HG03108 (cell line): ENCODE results near the gene ACACA.

Source experiments
- ATAC-seq: cut with Tn5 transposase; IDR thresholded peaks from one replicate; pipeline ENCODE4 v1.9.1; 2021; ENCODE audit warnings: moderate library complexity; ENCODE audit not compliant: unreplicated experiment

Gene ACACA

GRCh38 chr17:37109731-37110710 is 296.6 kb downstream of the ACACA start:
- ATAC-seq = no peak

- no peak for ATAC-seq
Observed at GRCh38 chr17:37109106-37109505, 297.5 kb downstream of the ACACA start.

- no peak for ATAC-seq
Observed at GRCh38 chr17:37107406-37108083, 299.1 kb downstream of the ACACA start.

- ATAC-seq = no peak
Observed at GRCh38 chr17:37106049-37106448, 300.6 kb downstream of the ACACA start.

GRCh38 chr17:37103231-37103630 is 303.4 kb downstream of the ACACA start:
- ATAC-seq = no peak

- ATAC-seq = no peak
Observed at GRCh38 chr17:37101306-37101705, 305.3 kb downstream of the ACACA start.

GRCh38 chr17:37100231-37100630 is 306.4 kb downstream of the ACACA start:
- no peak for ATAC-seq

GRCh38 chr17:37098910-37099664 is 307.5 kb downstream of the ACACA start:
- no peak for ATAC-seq

GRCh38 chr17:37098152-37098551 is 308.5 kb downstream of the ACACA start:
- ATAC-seq = no peak

- no peak for ATAC-seq
Observed at GRCh38 chr17:37097154-37097553, 309.5 kb downstream of the ACACA start.

GRCh38 chr17:37096071-37096470 is 310.6 kb downstream of the ACACA start:
- no peak for ATAC-seq

- no peak for ATAC-seq
Observed at GRCh38 chr17:37094391-37094790, 312.2 kb downstream of the ACACA start.

- ATAC-seq = no peak
Observed at GRCh38 chr17:37092701-37093100, 313.9 kb downstream of the ACACA start.

- no peak for ATAC-seq
Observed at GRCh38 chr17:37092071-37092470, 314.6 kb downstream of the ACACA start.

- ATAC-seq = no peak
Observed at GRCh38 chr17:37090941-37091340, 315.7 kb downstream of the ACACA start.

- ATAC-seq = peak; percentile 78
Observed at GRCh38 chr17:37089956-37090355, 316.7 kb downstream of the ACACA start.

- ATAC-seq = no peak
Observed at GRCh38 chr17:37088913-37089312, 317.7 kb downstream of the ACACA start.

GRCh38 chr17:37088459-37088858 is 318.2 kb downstream of the ACACA start:
- no peak for ATAC-seq

GRCh38 chr17:37087683-37088082 is 319.0 kb downstream of the ACACA start:
- no peak for ATAC-seq

- ATAC-seq = no peak
Observed at GRCh38 chr17:37086948-37087347, 319.7 kb downstream of the ACACA start.

GRCh38 chr17:37086334-37086733 is 320.3 kb downstream of the ACACA start:
- no peak for ATAC-seq
